Activated CD4-positive, alpha-beta T cell treated with anti-CD3 and anti-CD28 coated beads, Interleukin-2, Interleukin-6, amounts not matched to agents 100 ng/mL and 50 ng/mL, durations not matched to agents 16 hours and 8 hours (primary cell): ENCODE data around the gene BTBD9.

ENCODE experiments used
- DNase-seq: peaks from one replicate; pipeline ENCODE4 v3.0.0-alpha.2; 2020

Gene BTBD9

GRCh38 chr6:38593409-38593808 lies 46.3 kb downstream of the BTBD9 start:
- no peak for DNase-seq

DNA sequence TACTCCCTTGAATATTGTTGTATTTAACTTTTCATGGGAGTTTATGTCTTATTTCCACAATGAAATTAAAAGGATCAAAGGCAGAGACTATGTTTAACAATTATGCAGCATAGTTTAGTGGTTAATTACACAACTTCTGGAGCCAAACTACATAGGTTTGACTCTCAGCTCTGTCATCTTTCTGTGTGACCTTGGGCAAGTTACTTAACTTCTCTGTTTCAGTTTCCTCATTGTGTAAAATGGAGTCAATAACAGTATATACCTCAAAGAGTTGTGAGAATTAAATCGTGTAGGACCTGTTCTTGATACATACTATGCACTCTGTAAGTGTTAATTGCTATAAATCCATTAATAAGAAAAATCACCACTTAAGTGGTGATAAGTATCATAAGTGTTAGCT lies 48.3 kb downstream of the BTBD9 start:
- no peak for DNase-seq

GRCh38 chr6:38589367-38589720 lies 50.4 kb downstream of the BTBD9 start:
- DNase-seq = no peak

GRCh38 chr6:38588631-38589366 lies 50.9 kb downstream of the BTBD9 start:
- peak; percentile 32 for DNase-seq

DNA sequence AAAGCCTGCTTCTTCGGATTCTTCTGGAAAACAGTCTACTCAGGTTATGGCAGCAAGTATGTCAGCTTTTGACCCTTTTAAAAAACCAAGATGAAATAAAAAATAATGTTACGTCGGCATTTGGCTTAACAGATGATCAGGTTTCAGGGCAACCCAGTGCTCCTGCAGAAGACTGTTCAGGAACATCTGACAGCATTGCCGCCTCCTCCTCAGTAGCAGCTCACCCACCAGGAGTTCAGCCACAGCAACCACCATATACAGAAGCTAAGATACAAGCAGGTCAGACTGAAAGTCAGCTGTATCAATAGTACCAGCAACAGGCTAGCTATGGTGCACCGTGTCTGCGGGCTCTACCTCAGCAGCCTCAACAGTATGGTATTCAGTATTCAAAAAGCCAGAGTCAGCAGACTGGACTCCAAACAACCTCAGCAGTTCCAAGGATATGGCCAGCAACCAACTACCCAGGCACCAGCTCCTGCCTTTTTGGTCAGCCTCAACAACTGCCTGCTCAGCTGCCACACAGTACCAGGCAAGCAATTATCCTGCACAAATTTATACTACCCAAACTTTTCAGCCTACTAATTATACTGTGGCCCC lies 51.9 kb downstream of the BTBD9 start:
- DNase-seq = no peak

DNA sequence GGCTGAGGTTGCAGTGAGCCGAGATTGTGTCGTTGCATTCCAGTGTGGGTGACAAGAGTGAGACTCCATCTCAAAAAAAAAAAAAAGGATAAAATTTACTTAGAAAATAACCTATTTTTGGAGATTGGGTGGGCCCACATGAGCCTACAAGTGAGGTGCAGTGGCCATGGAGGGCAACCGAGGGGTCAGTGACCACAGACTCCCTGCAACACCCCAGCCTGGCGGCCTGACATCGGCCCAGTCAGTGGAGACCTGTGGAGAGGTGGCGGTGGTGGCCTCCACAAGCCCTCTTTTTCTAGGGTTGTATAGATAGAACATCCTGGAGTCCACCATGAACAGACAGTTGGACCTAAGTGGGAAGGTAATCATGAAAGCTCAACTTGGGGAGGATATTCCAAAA lies 52.7 kb downstream of the BTBD9 start:
- DNase-seq = no peak

- no peak for DNase-seq
Observed at GRCh38 chr6:38584731-38585130, 55.0 kb downstream of the BTBD9 start.

- no peak for DNase-seq
Observed at GRCh38 chr6:38583523-38583922, 56.2 kb downstream of the BTBD9 start.

GRCh38 chr6:38580030-38580429 lies 59.7 kb downstream of the BTBD9 start:
- DNase-seq = no peak

DNA sequence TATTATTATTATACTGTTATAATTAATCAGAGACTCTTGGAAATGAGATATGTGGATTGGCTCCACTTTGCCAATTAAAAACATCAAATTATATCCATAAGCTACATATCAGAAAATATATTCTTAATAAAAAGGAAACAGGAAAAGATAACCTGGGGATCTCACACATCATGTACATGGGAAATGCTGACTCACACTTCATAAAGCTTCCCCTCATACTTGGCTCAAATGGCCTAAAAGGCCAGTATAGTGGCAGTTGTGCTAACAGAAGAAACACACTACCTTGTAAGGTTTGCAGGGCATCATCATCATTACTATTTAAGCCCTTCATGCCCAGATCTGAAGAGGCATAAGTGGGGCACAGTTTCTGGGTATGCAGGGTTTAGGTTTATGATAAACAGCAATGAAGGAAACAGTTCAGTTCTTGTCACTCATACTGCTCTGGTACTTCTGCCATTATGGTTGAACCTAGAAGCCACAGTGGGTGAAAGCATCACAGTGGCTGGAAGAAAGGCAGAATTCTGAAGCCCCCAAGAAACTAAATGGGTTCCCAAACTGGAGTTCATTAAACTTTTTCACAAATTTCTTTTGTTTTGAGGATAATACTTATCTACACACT lies 60.6 kb downstream of the BTBD9 start:
- no peak for DNase-seq

DNA sequence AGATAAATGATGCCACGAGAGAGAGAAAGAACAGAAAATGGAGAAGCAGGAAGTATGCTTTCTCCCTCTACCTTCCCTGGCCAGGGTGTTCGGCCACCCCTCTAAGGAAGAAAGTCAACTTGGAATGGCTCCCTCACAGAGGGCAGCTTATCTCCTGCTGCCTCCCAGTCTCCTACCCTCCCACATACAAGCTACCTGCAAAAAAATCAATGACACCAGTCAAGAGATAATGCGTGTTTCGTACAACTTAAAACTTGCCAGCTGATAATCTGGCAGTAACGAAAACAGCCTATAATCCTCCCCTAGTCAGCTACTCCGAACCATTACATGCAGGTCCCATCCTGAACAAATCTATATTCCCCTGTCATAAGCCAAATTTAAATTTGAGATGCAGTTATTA lies 61.7 kb downstream of the BTBD9 start:
- no peak for DNase-seq

DNA sequence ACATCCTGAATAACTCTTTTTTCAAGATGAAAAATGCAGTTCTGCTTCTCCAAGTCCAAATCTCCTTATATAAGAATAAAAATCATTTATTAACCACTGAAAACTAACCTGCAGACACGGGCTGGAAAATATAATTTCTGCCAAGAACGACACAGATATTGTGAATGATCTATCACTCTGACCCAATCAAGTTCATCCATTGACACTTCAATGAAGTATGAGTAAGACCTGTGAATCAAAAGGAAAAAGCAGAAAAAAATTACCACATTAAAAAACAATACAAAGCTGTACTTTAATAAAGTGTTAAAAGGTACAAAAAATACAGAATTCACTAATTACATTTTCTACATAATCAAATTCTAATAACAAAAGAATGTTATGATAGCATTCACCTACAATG lies 62.2 kb downstream of the BTBD9 start:
- DNase-seq = no peak

DNA sequence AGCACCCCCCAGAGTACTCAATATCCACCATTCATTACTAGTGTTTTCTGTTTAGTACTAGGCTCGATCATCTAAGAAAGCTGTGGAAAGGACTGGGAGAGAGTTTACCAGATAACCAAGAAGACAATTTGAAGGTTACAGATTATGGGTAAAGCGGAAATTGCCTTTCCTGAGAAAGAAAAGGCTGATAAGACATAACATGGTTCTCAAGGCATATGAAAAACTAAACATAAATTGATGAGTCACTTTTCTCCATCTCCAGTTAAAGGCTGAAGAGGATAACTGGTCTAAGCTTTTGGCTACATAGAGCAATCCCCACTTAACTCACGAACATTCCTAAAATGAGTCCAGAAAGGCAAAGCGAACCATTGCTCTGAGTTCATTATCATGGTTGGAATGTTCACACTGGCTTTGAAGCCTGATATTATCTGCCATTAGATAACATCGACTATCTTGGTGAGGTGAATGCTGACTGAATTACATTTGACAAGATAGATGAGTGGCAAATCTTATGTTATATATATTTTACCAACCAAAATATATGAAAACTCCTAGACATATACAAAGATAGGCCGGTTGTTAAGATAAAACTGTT lies 65.8 kb downstream of the BTBD9 start:
- DNase-seq = no peak

GRCh38 chr6:38572186-38572813 lies 67.4 kb downstream of the BTBD9 start:
- DNase-seq = peak; percentile 64

DNA sequence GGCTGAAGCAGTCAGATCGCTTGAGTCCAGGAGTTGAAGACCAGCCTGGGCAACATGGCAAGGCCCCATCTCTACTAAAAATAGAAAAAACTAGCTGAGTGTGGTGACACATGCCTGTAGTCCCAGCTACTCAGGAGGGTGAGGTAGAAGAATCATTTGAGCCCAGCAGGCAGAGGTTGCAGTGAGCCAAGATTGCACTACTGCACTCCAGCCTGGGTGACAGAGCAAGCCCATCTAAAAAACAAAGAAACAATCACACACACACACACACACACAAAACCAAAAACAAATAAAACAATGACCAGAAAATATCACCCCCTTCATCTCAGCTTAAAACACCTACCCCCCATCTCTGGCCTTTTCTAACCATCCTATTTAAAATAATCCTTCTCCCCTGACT lies 68.0 kb downstream of the BTBD9 start:
- DNase-seq = no peak

DNA sequence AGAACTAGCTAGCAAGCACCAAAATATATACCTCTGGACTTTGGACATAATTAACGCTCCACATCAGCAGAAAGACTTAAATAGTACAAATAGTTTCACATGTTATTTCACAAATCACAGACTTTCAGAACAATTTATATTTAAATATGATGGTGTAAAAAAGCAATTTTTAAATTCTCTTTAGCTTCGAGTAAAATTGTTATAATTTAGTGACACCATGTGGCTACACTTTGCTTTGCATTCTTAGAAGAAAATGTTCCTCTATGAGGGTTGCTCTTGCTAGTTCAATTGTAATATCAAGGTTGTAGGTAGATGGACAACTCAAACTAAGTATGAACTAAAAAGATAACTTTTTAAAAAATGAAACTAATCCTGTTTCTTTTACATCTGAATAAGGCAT lies 69.0 kb downstream of the BTBD9 start:
- DNase-seq = no peak

DNA sequence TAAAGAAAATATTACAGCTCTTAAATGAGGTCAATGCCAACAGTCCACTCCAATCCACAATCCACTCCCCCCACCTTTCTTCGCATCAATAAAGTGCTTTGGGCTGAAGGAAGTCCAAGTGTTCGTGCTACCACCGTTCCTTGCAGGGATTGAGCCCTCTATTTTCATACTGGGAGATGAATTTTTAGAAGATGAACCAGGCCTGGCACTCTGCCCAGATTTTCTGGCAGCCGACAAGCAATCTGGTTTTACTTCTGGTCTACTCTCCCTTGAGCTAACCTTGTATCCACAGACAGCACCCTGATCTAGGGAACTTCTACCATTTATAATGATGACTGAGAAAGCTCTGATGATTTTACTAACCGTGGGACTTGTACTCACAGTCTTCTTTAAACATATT lies 72.3 kb downstream of the BTBD9 start:
- no peak for DNase-seq

DNA sequence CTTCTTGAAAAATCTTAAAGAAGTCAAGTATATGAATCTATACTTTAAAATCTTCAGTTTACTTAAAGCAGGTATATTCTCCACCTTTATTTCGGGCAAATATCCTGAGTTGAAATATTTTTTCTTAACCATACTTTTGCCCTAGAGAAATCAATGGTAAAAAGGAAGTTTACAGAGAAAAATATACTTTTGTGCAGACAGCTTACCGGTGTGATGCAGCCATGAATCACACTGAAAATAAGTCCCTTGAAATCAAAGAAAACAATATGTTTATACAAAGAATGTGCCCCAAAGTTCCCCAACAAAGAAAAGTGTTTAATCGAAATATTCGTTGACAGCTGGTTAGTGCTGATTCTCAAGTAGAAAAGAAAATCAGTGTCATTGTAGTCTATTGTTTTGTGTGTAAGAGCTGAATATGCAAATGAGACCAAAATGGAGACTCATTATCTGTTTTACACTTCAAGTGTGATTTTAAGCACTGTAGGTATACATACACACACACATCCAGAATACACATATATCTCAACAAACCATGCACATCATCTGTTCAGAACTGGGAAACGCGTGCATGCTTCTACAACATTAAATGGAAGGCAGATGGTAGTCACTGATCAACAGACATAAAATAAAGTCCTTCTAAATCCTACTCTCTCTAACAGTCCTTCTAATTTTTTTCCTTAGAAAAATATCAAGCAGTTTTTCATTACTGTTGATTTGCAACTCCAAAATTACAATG lies 73.3 kb downstream of the BTBD9 start:
- DNase-seq = no peak

DNA sequence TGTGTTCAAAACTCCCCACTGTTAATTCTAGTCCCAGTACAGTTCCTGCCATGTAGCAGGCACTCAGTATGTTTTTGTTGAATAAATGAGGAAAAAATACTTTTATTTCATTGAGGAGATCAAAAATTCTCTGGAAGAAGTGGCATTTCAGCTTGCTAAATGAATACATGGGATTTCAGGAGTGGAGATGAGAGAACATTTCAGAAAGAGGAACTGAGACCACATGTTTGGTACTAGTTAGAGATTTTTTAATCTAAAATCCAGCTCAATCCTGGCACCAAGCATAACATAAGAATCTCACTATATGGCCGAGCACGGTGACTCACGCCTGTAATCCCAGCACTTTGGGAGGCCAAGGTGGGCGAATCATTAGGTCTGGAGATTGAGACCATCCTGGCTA lies 75.4 kb downstream of the BTBD9 start:
- no peak for DNase-seq

- DNase-seq = no peak
Observed at GRCh38 chr6:38555606-38556005, 84.1 kb downstream of the BTBD9 start.

- DNase-seq = no peak
Observed at GRCh38 chr6:38554700-38555413, 84.9 kb downstream of the BTBD9 start.

- no peak for DNase-seq
Observed at GRCh38 chr6:38554014-38554413, 85.7 kb downstream of the BTBD9 start.
